Ascending aorta (tissue), 2 donors: ENCODE measurements around the gene ENO1. TPM values are rescaled to one million over a fixed set of nuclear protein-coding genes. Genes with fewer than 3 reads are reported as not detected.
A peak's percentile ranks its signal among the peaks of the same experiment; 100 is the strongest.
"Not testable (repeated sequence)": the region's sequence is repeated elsewhere in the genome, so short reads cannot be mapped to it uniquely, and the experiment has no call there.

Experiments used
- DNase-seq, 2 donors: peaks; one replicate each; pipeline ENCODE4 v3.0.0-alpha.2; 2019; ENCODE audit warnings: low spot score in 2 of 2
- H3K27ac ChIP-seq, 2 donors: fragments of 200-600 bp; sonication (generic); one replicate each; pipeline ENCODE4 v1.5.1; 2016 to 2017; ENCODE audit warnings: mild to moderate bottlenecking in 1 of 2
- H3K27me3 ChIP-seq: fragments of 200-600 bp; sonication (generic); one replicate; pipeline ENCODE4 v1.5.1; 2017
- H3K36me3 ChIP-seq, 2 donors: fragments of 200-600 bp; sonication (generic); one replicate each; pipeline ENCODE4 v1.5.1; 2016
- H3K4me1 ChIP-seq, 2 donors: fragments of 200-600 bp; sonication (generic); one replicate each; pipeline ENCODE4 v1.5.1; 2016 to 2017; ENCODE audit warnings: mild to moderate bottlenecking in 1 of 2
- H3K4me3 ChIP-seq, 2 donors: fragments of 200-600 bp; sonication (generic); one replicate each; pipeline ENCODE4 v1.5.1; 2016 to 2017; ENCODE audit warnings: mild to moderate bottlenecking in 1 of 2
- H3K9me3 ChIP-seq, 2 donors: fragments of 200-600 bp; sonication (generic); one replicate each; pipeline ENCODE4 v1.5.1; 2016
- intact Hi-C: fragments of 100-400 bp; cut with DNase I; formaldehyde crosslinking; loops from one replicate; pipeline ENCODE4 v1.15.1; 2023
- total RNA-seq: library from RNA; depleted of rRNA; stranded (reverse); fragments of >200 nt; gene quantifications from one replicate; pipeline ENCODE4 v1.1.0, GENCODE V29; 2016
- TF ChIP-seq, protein P1 (sequence below), 3 experiments: fragments of 200-600 bp in 2 of 3; fragments of 450-650 bp in 1 of 3; sonication (generic) in 2 of 3; IDR thresholded peaks; one replicate each; pipeline ENCODE4 v1.5.1; 2016 to 2019; ENCODE audit warnings: antibody characterized with exemption in 3 of 3, mild to moderate bottlenecking in 1 of 3, moderate library complexity in 1 of 3

ENO1 gene
- total RNA-seq, 1 donor from 2014 or later = 637 TPM

DNA sequence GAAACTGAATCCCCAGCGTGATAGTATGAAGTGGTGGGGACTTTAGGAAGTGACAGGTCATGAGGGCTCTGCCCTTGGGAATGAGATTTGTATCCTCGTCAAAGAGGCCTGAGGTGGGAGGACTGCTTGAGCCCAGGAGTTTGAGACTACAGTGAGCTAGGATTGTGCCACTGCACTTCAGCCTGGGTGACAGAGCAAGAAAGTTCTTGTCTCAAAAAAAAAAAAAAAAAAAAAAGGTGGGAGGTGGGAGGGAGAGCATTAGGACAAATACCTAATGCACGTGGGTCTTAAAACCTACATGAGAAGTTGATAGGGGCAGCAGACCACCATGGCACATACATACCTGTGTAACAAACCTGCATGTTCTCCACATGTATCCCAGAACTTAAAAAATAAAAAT, 37.1 kb downstream of the ENO1 start:
- DNase-seq = no peak
- H3K9me3 ChIP-seq = no peaks in the 10 kb centered on the region
- peaks cover 0 to 15% of the 10 kb centered on the region in 2 donors for H3K4me1 ChIP-seq
- no peak overlapping the region for H3K4me3 ChIP-seq
- H3K27me3 ChIP-seq = no peaks in the 10 kb centered on the region
- TF ChIP-seq, protein P1, sequence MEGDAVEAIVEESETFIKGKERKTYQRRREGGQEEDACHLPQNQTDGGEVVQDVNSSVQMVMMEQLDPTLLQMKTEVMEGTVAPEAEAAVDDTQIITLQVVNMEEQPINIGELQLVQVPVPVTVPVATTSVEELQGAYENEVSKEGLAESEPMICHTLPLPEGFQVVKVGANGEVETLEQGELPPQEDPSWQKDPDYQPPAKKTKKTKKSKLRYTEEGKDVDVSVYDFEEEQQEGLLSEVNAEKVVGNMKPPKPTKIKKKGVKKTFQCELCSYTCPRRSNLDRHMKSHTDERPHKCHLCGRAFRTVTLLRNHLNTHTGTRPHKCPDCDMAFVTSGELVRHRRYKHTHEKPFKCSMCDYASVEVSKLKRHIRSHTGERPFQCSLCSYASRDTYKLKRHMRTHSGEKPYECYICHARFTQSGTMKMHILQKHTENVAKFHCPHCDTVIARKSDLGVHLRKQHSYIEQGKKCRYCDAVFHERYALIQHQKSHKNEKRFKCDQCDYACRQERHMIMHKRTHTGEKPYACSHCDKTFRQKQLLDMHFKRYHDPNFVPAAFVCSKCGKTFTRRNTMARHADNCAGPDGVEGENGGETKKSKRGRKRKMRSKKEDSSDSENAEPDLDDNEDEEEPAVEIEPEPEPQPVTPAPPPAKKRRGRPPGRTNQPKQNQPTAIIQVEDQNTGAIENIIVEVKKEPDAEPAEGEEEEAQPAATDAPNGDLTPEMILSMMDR (IDR thresholded peaks at IDR 0.05) = no peak
- intact Hi-C loops = no loop called here
- H3K27ac ChIP-seq = no peak overlapping the region
- H3K36me3 ChIP-seq = no peaks in the 10 kb centered on the region

DNA sequence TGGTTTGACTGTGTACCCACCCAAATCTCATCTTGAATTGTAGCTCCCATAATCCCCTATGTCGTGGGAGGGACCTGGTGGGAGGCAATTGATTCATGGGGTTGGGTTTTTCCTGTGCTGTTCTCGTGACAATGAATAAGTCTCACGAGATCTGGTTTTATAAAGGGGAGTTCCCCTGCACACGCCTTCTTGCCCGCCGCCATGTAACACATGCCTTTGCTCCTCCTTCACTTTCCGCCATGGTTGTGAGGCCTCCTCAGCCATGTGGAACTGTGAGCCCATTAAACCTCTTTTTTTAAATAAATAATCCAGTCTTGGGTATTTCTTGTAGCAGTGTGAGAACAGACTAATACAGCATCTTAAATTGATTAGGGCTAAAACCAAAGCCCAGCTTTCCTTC, 38.5 kb downstream of the ENO1 start:
- intact Hi-C loops = no loop called here
- no peaks in the 10 kb centered on the region for H3K27me3 ChIP-seq
- no peak overlapping the region for H3K27ac ChIP-seq
- no peak overlapping the region for H3K4me3 ChIP-seq
- DNase-seq = no peak
- no peaks in the 10 kb centered on the region for H3K9me3 ChIP-seq
- no peaks in the 10 kb centered on the region for H3K36me3 ChIP-seq
- peaks cover 0 to 8% of the 10 kb centered on the region in 2 donors for H3K4me1 ChIP-seq
- TF ChIP-seq, protein P1 (IDR thresholded peaks at IDR 0.05) = no peak

DNA sequence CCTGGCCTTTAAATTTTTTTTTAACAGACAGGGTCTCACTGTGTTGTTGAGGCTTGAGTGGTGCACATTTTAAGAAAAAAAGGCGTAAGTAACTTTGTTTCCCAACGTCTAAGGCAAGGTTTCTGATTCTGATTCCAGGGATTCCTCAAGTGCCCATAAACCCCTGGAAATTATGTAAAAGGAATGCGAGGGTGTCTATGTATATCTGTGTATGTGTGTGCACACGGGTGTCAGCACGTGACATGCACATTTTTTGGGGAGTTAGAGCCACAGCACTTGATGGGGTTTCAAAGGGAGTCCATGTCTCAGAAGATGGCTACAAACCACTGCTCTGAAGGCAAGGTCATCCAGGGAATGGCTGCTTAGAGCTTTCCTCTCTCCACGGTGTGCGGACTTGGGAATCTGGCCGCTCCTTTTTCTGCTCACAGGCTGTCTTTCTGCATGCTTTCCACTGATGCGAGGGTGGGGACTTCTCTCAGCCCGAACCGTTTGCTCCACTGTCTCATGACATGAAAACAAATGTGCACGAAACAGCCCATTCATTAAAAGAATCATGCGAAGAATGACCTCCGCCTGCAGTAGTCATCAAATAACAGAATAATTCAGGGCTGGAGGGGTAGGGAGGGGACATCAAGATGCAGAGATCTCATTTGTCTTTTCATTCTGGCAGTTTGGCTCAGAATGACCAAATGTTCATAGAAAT, 42.4 kb downstream of the ENO1 start:
- no peak overlapping the region for H3K27ac ChIP-seq
- H3K4me3 ChIP-seq = no peak overlapping the region
- no peaks in the 10 kb centered on the region for H3K27me3 ChIP-seq
- no peaks in the 10 kb centered on the region for H3K4me1 ChIP-seq
- H3K9me3 ChIP-seq = no peaks in the 10 kb centered on the region
- TF ChIP-seq, protein P1 (IDR thresholded peaks at IDR 0.05) = no peak
- H3K36me3 ChIP-seq = no peaks in the 10 kb centered on the region
- intact Hi-C loops = no loop called here
- DNase-seq = no peak

DNA sequence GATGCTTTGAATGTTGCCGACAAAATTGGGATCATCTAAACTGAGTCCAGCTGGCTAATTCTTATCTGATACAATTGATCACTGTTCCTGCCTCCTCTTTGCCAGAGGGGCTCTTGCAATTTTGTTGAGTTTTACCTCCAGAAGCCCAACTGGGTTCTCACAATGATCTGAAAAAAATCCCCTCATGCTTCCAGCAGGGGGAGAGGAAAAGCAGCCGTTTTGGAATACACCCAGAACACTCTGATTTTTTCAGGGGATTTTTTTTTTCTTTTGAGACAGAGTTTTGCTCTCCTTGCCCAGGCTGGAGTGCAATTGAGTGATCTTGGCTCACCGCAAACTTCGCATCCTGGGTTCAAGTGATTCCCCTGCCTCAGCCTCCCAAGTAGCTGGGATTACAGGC, 47.1 kb downstream of the ENO1 start:
- H3K36me3 ChIP-seq = no peaks in the 10 kb centered on the region
- TF ChIP-seq, protein P1 (IDR thresholded peaks at IDR 0.05) = peak in 2 of 3 experiments; percentile 10 to 25
- no peak for DNase-seq
- H3K4me3 ChIP-seq = no peak overlapping the region
- H3K9me3 ChIP-seq = no peaks in the 10 kb centered on the region
- H3K4me1 ChIP-seq = no peaks in the 10 kb centered on the region
- H3K27ac ChIP-seq = no peak overlapping the region
- no peaks in the 10 kb centered on the region for H3K27me3 ChIP-seq
- intact Hi-C loops = no loop called here

DNA sequence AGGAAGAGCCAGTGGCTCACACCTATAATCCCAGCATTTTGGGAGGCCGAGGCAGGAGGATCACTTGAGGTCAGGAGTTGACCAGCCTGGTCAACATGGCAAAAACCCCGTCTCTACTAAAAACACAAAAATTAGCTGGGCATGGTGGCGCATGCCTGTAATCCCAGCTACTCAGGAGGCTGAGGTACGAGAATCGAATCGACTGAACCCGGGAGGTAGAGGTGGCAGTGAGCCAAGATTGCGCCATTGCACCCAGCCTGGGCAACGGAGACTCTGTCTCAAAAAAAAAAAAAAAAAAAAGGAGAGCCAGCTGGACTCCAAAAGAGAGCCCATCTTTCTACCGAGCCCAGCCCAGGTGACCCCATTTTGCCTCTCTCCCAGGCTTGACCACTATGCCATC, 47.8 kb downstream of the ENO1 start:
- H3K4me1 ChIP-seq, H3K9me3 ChIP-seq, H3K36me3 ChIP-seq, intact Hi-C loops, H3K4me3 ChIP-seq, H3K27me3 ChIP-seq, H3K27ac ChIP-seq: not testable (repeated sequence)
- peak in 1 of 2 donors; percentile 24 for DNase-seq

DNA sequence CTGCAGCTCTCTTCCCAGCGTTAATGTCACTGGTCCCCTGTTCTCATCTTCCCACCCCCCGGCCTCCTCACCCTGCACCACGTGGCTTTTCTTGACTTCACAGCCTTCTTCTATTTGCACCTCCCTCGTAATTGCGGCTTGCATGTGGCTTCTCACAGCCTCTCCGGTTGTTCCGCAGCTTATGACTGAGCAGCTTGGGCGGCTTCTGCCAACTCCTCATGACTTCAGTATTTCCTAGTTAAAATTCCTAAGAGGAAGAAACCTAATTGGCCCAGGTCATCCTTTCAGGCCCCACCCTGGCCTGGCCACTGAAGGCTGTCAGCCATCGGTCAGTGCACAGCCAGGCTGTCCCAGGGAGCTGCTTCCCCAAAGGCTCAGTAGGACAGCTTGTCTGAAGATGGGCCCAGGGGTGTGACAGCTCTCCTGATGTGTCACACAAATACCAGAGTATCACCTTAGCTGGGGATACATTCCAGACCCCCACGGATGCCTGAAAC, 52.5 kb downstream of the ENO1 start:
- H3K4me1 ChIP-seq = no peaks in the 10 kb centered on the region
- H3K27ac ChIP-seq = no peak overlapping the region
- no peaks in the 10 kb centered on the region for H3K9me3 ChIP-seq
- H3K36me3 ChIP-seq = no peaks in the 10 kb centered on the region
- no peaks in the 10 kb centered on the region for H3K27me3 ChIP-seq
- DNase-seq = no peak
- TF ChIP-seq, protein P1 (IDR thresholded peaks at IDR 0.05) = no peak
- intact Hi-C loops = no loop called here
- no peak overlapping the region for H3K4me3 ChIP-seq
